Kidney (tissue), 14 donors: ENCODE data around the gene DPH6. TPM values are rescaled to one million over a fixed set of nuclear protein-coding genes. Genes with fewer than 3 reads are reported as not detected.

Source experiments
- DNase-seq, 5 donors: peaks; one replicate each; pipeline ENCODE4 v3.0.0-alpha.2; 2013 to 2020
- FAIRE-seq: peaks from 2 replicates; lab custom pipeline; 2012; peaks lifted over from hg19 to GRCh38; lab: Jason Lieb, UNC
- H3K27ac ChIP-seq, 2 donors: one replicate each; pipeline ENCODE4 v1.7.0; 2013; ENCODE audit warnings: low read depth in 2 of 2, low read length in 2 of 2, inconsistent platforms in 1 of 2
- H3K27me3 ChIP-seq: one replicate; pipeline ENCODE4 v1.7.1; 2013; ENCODE audit warnings: low read length, inconsistent platforms; ENCODE audit not compliant: control insufficient read depth, insufficient read depth
- H3K36me3 ChIP-seq, 3 donors: one replicate each; pipeline versions ENCODE4 v1.7.0 to v1.7.1; 2013; ENCODE audit warnings: low read length in 3 of 3, control low read depth in 1 of 3, inconsistent platforms in 1 of 3; ENCODE audit not compliant: insufficient read depth in 3 of 3, control insufficient read depth in 2 of 3
- H3K4me1 ChIP-seq, 3 donors: one replicate each; pipeline versions ENCODE4 v1.7.0 to v1.7.1; 2013; ENCODE audit warnings: low read length in 3 of 3, inconsistent platforms in 1 of 3, low read depth in 1 of 3; ENCODE audit not compliant: control insufficient read depth in 2 of 3, insufficient read depth in 2 of 3
- H3K4me3 ChIP-seq, 3 donors: one replicate each; pipeline versions ENCODE4 v1.7.0 to v1.8.1; 2013; ENCODE audit warnings: low read length in 3 of 3, control low read depth in 1 of 3, inconsistent platforms in 1 of 3
- H3K9ac ChIP-seq, 3 donors: one replicate each; pipeline versions ENCODE4 v1.7.0 to v1.7.1; 2013; ENCODE audit warnings: low read length in 3 of 3, control low read depth in 1 of 3, inconsistent platforms in 1 of 3
- H3K9me3 ChIP-seq, 3 donors: one replicate each; pipeline versions ENCODE4 v1.7.0 to v1.7.1; 2013; ENCODE audit warnings: low read length in 3 of 3, control low read depth in 1 of 3, inconsistent platforms in 1 of 3; ENCODE audit not compliant: control insufficient read depth in 2 of 3, insufficient read depth in 1 of 3
- intact Hi-C: fragments of 100-400 bp; cut with DNase I; formaldehyde crosslinking; loops from one replicate; pipeline ENCODE4 v1.11.1; 2022
- polyA plus RNA-seq: library from polyadenylated mRNA; stranded (reverse); fragments of 350-450 nt; fragmentation: Illumina TruSeq; extraction: RNeasy Lipid Tissue Mini Kit (QIAGEN cat#74804); gene quantifications from one replicate; pipeline ENCODE4 v1.2.3, GENCODE V29; 2014; ENCODE audit warnings: low read depth, low replicate concordance; ENCODE audit not compliant: insufficient read depth
- total RNA-seq: library from RNA; stranded (reverse); fragmentation: NEBNext Ultra II Directional; extraction: Animal tissue kit (Norgen Biotek cat#: 25700); gene quantifications from one replicate; pipeline ENCODE4 v1.2.1, GENCODE V29; 2021
- TF ChIP-seq, protein P1 (sequence below): IDR thresholded peaks from 3 replicates; pipeline ENCODE4 v1.5.1; 2012; ENCODE audit warnings: mild to moderate bottlenecking, moderate library complexity, borderline replicate concordance; ENCODE audit not compliant: insufficient read depth; ENCODE audit errors: extremely low read depth
- donor health status: control.
- donor health status: control.
- donor health status: control.
- donor health status: control.
- donor health status: control.
- donor health status: DM: yes; HTN: yes; CAD: no.
- donor health status: Normal renal cell carcinoma (clear cell type).

The DPH6 gene
- total and polyA plus RNA-seq, 2 donors from 2014 or later: 10.1 to 29.8 TPM

DNA sequence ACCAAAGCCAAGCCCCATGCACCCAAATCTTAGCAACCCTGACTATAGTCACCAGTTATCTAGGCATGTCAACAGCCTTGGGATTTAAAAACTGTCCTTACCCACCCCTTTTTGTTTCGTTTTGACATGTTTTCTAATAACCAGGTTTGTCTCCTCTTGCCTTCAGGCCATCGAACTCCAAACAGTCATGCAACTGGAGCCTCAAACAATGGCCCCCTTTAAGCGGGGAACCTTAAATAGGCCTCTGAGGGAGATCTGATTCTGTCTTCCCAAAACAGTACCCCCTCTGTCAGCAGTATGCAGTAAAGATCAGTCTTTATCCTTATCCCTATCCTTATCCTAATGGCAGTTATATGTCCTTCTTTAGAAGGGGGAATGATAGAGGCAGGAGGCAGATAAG, 105.7 kb downstream of the DPH6 start:
- Histone ChIP-seq H3K27me3 (no peaks in the 10 kb centered on the region), H3K9me3 (no peaks in the 10 kb centered on the region), H3K27ac (no peak overlapping the region), H3K4me3 (no peak overlapping the region), H3K9ac (no peak overlapping the region), H3K36me3 (no peaks in the 10 kb centered on the region), H3K4me1 (no peaks in the 10 kb centered on the region)
- FAIRE-seq: no peak
- DNase-seq: no peak
- intact Hi-C loops: loop anchor here (10.0 kb wide), 1 partner anchor 145 kb away; no protein-coding TSS in a partner anchor
- TF ChIP-seq, protein P1, sequence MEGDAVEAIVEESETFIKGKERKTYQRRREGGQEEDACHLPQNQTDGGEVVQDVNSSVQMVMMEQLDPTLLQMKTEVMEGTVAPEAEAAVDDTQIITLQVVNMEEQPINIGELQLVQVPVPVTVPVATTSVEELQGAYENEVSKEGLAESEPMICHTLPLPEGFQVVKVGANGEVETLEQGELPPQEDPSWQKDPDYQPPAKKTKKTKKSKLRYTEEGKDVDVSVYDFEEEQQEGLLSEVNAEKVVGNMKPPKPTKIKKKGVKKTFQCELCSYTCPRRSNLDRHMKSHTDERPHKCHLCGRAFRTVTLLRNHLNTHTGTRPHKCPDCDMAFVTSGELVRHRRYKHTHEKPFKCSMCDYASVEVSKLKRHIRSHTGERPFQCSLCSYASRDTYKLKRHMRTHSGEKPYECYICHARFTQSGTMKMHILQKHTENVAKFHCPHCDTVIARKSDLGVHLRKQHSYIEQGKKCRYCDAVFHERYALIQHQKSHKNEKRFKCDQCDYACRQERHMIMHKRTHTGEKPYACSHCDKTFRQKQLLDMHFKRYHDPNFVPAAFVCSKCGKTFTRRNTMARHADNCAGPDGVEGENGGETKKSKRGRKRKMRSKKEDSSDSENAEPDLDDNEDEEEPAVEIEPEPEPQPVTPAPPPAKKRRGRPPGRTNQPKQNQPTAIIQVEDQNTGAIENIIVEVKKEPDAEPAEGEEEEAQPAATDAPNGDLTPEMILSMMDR: no peak

DNA sequence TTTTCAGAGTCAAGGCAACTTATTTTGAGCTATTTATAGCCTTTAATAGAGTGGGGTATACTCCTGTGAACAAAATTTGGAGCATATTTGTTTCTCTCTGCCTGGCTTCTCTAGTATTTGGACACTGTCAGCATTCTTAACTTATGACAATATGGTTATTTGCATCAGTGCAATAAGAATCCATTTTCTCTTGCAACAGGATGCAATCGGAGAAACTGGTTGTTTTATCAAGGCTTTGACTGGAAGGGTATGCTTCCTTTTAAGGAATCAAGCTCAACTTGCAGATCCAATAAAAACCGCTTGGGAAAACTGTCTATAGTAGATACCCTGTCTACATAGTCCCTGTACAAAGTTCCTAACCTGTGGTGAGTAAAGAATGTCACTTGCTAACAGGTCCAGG, 106.7 kb downstream of the DPH6 start:
- TF ChIP-seq, protein P1: no peak
- no peaks in the 10 kb centered on the region for H3K9me3 ChIP-seq
- H3K27ac ChIP-seq: no peak overlapping the region
- FAIRE-seq (no peak), DNase-seq (no peak)
- no peaks in the 10 kb centered on the region for H3K4me1 ChIP-seq
- H3K27me3 ChIP-seq: no peaks in the 10 kb centered on the region
- intact Hi-C loops: no loop called here
- no peaks in the 10 kb centered on the region for H3K36me3 ChIP-seq
- H3K4me3 ChIP-seq: no peak overlapping the region
- no peak overlapping the region for H3K9ac ChIP-seq

DNA sequence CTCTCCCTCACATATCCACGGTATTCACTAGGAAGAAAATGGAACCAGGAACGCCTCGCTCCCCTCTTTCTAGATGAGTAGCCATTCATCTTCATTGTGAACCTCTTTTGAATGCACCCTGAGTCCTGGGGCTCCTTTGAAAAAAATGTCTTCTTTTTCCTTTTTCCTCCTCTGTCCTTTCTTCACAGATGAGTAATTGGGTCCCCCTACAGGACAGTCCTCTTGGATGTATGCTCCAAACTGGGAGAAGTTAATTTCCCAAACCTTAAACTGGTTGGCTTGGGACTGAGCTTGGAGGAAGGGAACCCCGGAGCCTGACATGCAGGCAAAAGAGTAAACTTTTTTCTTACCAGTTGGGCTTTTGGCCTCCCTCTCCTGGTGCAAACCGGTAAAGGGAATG, 108.8 kb downstream of the DPH6 start:
- no peaks in the 10 kb centered on the region for H3K36me3 ChIP-seq
- H3K27ac ChIP-seq: no peak overlapping the region
- FAIRE-seq (no peak), DNase-seq (no peak)
- TF ChIP-seq, protein P1: no peak
- no peaks in the 10 kb centered on the region for H3K4me1 ChIP-seq
- H3K9ac ChIP-seq: no peak overlapping the region
- no peaks in the 10 kb centered on the region for H3K27me3 ChIP-seq
- no peak overlapping the region for H3K4me3 ChIP-seq
- intact Hi-C loops: no loop called here
- H3K9me3 ChIP-seq: no peaks in the 10 kb centered on the region

DNA sequence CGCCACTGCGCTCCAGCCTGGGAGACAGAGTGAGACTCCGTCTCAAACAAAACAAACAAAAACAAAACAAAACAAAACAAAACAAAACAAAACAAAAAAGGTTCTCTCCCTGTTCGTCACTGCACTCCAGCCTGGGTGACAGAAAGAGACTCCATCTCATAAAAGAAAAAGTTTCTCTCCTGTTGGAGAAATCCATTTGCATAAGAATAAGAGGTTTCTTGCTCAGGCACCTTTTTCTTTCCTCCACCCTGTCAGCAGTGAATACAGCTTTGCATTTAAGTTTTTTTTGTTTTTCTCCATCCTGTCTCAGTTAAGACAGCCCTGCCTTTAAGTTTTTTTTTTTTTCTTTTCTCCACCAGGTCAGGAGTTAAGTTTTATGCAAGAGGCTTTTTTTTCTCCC, 109.5 kb downstream of the DPH6 start:
- H3K27me3 ChIP-seq: no peaks in the 10 kb centered on the region
- no peak overlapping the region for H3K4me3 ChIP-seq
- H3K4me1 ChIP-seq: no peaks in the 10 kb centered on the region
- H3K9me3 ChIP-seq: no peaks in the 10 kb centered on the region
- TF ChIP-seq, protein P1: no peak
- DNase-seq: no peak
- FAIRE-seq: no peak
- no peak overlapping the region for H3K9ac ChIP-seq
- H3K27ac ChIP-seq: no peak overlapping the region
- intact Hi-C loops: no loop called here
- no peaks in the 10 kb centered on the region for H3K36me3 ChIP-seq
